Head of caudate nucleus (tissue), 42 donors: ENCODE data around the gene NRIP1.

Experiments used
- DNase-seq, 42 donors: peaks; one replicate each; pipeline versions ENCODE4 v3.0.0 to v3.0.0-alpha.2; 2020 to 2021; ENCODE audit warnings: mixed read lengths in 7 of 42
- intact Hi-C: fragments of 100-400 bp; cut with DNase I; formaldehyde crosslinking; loops from one replicate; pipeline ENCODE4 v1.15.0; 2022

NRIP1 gene

DNA sequence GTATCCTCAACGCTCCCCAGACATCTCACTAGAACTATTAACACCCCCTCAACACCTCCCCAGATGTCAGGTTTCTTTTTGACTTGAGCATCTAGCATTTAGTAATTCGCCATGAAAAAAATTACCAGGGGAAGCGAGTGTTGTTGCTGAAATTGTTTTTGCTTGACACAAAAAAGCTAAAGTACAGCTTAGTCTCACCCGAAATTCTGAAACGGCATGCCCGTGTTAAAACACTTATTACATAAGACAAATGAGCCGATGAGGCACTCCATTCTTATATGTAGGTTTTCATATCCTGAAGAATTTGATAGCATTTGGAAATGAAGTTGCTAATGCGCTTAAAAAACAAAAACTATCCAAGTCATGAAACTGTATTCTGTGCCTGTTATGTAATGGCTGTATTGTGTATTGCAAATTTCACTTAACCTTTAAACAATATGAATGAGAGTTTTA, 1.3 kb upstream of the NRIP1 start:
- intact Hi-C loops = loop anchor here (10.0 kb wide), 2 partner anchors 201 to 669 kb away; no protein-coding TSS in a partner anchor

DNA sequence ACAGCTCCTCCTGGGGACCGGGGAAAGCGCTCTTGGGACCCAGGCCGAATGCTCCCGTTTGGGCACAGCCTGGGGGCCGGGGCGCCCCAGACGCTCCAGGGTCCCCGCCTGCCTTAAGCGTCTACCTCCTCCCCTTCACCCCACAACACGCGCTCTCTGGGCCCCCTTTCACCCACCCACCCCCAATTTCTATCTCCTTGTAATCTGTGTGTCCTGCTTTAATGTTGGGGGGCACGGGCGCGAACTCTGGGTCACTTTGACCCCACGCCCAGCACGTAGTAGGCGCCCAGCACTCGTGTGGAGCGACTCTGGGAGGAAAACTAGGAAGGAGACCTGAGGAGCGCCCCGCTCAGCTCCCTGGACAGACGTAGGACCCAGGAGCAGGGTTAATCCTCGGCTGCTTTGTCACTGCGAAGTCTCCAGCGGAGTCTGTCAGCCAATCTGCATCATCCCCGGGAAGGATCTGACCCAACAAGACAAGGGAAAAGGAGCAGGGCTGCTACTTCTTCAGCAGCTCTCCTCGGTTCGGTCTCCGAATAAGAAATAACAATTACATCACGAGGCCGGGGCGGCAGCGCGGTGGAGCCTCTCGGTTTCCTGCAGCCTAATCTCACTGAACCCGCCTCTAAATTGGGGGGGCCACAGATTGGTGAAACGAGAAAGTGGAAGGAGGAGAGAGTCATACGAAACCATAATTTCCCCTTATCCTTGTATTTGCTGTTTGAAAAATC, 757 bp upstream of the NRIP1 start:
- DNase-seq = peak; percentile 67 to 93 (median 84)
- intact Hi-C loops = loop anchor here (10.0 kb wide), 2 partner anchors 201 to 669 kb away; no protein-coding TSS in a partner anchor

More for the DNA sequence above, 1.3 kb upstream of the NRIP1 start:
- peak in 4 of 42 donors; percentile 9 to 20 (median 14) for DNase-seq

- intact Hi-C loops = loop anchor here (10.0 kb wide), 2 partner anchors 199 to 671 kb away; no protein-coding TSS in a partner anchor
- DNase-seq = peak in 39 of 42 donors; percentile 11 to 74 (median 47)
Measured at GRCh38 chr21:15063814-15064575, 805 bp downstream of the NRIP1 start.

GRCh38 chr21:15063081-15063813, 1.6 kb downstream of the NRIP1 start:
- intact Hi-C loops = loop anchor here (10.0 kb wide), 2 partner anchors 198 to 672 kb away; no protein-coding TSS in a partner anchor
- peak in 13 of 42 donors; percentile 7 to 49 (median 12) for DNase-seq

DNA sequence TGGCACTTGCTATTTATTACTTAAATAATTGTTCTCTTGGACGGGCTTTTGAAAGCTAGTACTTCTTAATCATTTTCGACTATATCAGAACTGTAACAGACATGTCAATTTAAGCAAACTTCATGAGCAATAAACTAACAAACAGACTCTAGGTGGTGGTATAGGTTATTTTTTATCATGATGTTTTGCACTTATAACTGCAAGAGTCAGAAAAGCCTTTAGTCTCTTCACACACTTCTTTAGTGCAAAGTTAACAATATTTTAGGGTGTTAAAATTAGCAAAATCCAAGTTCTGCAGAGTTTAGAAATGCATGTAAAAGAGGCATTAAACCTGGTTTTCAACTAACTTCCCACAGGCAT, 2.2 kb downstream of the NRIP1 start:
- intact Hi-C loops = loop anchor here (10.0 kb wide), 2 partner anchors 198 to 672 kb away; no protein-coding TSS in a partner anchor
- no peak for DNase-seq

DNA sequence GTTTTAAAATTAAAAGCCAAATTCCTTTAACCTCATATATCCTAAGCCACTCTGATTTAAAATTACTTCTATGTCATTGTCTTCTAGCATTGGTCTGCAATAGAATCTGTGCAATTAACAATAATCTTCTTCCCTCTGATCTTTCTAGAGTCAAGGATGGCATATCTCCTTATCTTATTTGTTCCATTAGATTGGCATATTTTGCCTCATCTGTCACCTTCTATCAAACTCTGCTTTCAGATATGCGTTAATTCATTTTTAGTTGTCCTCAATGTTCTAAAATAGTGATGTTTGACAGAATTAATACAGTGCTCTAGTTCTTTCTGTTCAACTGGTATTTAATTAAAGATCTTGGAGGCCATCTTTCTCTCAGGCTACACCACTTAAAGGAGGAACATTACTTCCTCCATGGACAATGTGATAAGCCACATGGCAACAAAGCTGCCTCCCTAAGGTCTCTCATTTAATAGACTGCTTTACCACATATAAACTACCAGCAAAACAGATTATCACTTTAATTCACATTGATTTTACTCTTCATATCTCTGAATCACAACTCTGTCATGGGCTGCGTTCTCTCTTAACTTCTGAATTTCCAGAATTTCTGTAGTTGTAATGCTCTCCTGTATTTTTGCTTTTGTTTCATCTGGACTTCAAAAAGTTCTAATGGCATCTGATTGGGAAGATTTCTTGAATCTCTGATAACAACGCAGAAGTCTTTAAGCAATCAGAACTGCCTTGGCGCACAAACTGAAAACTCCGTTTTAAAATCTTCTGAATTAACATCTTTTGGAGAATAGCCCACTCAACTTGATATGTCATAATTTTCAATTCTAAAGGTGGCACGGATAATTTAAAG, 2.8 kb downstream of the NRIP1 start:
- intact Hi-C loops = loop anchor here (10.0 kb wide), 2 partner anchors 197 to 673 kb away; no protein-coding TSS in a partner anchor
- DNase-seq = no peak

DNA sequence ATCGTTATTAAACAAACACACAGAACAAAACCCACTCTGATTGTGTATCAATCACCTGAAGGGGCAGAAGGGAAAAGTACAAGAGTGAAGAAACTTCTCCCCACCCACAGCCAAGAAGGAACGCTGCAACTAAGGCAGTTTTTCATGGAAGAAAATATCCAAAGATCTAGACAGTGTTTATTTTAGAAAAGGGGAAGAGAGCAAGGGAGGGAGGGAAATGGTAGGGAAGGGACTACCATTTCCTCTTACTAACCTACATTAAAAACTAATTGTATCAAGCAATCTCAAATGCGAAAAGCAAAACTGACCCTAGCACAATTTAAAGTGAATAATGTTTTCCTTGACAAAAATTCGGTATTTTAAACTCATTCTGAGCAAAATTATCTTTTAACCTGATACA, 3.5 kb downstream of the NRIP1 start:
- intact Hi-C loops = loop anchor here (10.0 kb wide), 2 partner anchors 196 to 674 kb away; no protein-coding TSS in a partner anchor
- no peak for DNase-seq

DNA sequence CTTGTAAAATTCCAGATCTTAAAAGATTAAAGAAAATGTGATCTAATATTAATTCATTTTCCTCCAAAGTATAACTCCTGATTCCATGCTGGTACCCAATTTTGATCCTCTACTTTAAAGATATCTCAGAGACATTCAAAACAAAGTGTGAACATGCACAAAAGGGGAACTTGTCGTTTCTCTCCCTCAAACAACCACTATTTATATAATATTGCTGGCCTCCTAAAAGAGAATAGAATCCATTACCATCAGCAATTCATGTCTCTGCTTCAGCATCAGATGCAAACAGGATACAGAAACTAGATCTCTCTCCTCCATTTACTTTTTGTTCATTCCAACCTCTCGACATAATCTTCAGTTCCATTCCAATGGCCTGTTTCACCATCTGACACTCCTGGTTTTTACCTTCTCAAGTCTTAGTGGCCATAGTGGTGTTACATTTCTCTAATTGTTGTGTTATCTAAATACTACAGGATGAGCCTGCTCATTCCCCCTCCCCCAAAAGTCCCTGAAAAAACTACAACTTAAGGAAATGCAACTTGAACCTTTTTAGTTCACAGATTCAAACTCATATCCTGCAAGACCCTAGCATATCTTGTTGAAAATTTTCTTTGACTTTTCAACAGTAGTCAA, 4.1 kb downstream of the NRIP1 start:
- DNase-seq = no peak
- intact Hi-C loops = loop anchor here (10.0 kb wide), 2 partner anchors 196 to 674 kb away; no protein-coding TSS in a partner anchor

DNA sequence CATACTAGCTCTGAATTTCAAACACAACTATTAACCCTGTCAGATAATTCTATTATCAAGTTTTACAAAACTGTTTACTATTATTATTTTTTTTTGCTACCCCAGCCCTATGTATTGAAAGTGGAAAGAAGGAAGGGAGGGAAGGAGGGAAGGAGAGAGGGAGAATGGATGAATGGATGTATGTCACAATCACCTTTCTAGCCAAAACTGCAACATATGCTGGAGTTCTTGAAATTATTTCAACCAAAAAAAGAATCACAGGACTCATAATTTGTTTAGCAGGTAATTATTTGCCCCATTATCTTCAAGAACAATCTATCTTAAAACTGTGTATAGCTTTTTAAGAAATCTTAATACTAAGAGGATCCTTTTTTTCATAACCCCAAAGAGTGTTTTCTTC, 5.4 kb downstream of the NRIP1 start:
- intact Hi-C loops = no loop called here
- no peak for DNase-seq

DNA sequence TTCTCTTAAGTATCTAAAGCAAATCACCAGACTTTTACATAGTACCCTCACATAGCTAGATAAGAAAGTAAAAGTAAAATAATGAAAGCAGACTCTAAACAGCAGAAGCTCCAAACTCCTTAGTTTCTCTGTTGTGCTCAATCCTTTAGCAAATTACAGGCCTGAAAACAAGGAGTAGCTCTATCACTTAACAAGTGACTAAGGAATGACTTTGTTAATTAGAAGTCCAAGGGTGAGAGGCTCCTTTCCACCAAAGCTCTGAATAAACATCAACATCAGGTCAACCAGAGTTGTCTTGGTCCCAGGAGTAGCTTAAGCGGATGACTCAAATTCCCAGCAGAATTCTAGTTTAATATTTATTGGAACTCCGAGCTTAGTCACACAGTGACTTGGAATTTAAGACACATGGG, 5.9 kb downstream of the NRIP1 start:
- DNase-seq = no peak
- intact Hi-C loops = no loop called here

DNA sequence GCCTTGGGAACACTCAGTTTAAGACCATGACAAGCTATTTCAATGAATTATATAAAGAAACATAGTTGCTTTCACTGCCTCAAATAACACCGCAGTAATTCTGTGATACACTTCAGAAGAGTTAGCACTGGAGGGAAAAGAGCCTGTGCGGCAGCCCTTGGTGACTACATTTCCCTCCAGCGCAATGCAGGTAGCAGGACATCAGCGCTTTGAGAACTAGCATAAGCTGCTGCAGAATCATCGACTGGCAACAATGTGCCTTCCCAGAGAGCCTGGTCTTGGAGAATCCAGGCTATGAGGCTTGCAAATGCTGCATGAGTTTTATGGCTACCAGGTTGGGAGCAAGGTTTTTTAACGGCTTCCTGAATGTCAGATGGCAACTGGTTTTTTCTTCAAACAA, 7.5 kb downstream of the NRIP1 start:
- intact Hi-C loops = no loop called here
- DNase-seq = no peak

DNA sequence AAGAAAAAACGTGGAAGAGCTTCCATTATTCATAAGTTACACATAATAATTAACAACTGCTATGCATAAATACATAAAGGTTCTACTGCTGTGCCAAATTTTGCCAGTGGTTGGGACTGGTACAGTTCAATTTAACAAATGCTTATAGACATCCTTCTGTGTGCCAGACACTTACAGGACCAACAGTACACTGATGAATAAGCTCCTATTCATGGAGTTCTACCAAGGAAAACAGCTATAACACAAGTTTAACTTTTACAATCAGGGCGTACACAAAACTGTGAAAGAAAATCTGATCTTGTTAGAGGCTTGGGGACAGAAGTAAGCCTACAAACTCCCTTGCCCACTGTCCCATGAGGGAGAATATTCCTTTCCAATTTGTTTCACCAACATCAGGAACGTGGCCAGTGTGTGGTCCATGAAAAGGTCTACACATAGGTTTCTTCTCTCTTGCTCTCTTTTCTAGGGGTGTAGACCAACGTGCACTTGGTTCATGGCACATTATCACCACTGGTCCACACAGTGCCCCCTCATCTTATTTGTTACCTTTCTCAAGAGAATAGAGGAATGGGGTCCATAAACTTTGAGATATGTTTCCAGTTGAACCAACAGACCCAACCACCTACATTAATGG, 10.1 kb downstream of the NRIP1 start:
- no peak for DNase-seq
- intact Hi-C loops = no loop called here

- intact Hi-C loops = no loop called here
- no peak for DNase-seq
Measured at GRCh38 chr21:15054089-15054488, 10.7 kb downstream of the NRIP1 start.

DNA sequence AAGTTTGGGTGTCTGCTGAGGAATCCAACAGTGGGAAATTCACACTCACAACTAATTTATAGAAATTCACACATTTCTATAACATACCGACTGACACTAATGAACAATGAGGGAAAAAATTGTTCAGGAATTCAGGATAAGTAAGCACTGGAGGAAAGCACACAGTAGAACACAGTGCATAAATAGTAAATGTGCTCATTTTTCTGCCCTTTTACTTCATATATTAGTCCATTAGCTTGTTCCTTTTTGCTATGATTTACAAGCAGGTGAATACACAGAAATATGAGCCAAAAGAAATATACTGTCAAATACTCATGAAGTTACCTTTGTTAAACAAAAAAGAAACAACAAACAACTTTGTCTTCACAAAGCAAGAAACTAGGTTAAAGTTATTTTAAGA, 11.3 kb downstream of the NRIP1 start:
- intact Hi-C loops = no loop called here

GRCh38 chr21:15052459-15052763, 12.4 kb downstream of the NRIP1 start:
- DNase-seq = no peak
- intact Hi-C loops = no loop called here

More for the DNA sequence above, 11.3 kb downstream of the NRIP1 start:
- DNase-seq = no peak

GRCh38 chr21:15051644-15052458, 12.9 kb downstream of the NRIP1 start:
- intact Hi-C loops = no loop called here
- DNase-seq = no peak
